CD1c-positive myeloid dendritic cell (primary cell): ENCODE results near the gene KLHL21.
"Not testable (repeated sequence)": the region's sequence is repeated elsewhere in the genome, so short reads cannot be mapped to it uniquely, and the experiment has no call there.

Source experiments
- DNase-seq: peaks from one replicate; pipeline ENCODE4 v3.0.0-alpha.2; 2016; ENCODE audit errors: extremely low spot score

The KLHL21 gene

GRCh38 chr1:6602669-6603237 is at the start of gene KLHL21:
Gene KLHL21 (minus strand): TSS chr1:6602869. CDS start chr1:6602817, 52 bp downstream.
- peak; percentile 95 for DNase-seq

DNA sequence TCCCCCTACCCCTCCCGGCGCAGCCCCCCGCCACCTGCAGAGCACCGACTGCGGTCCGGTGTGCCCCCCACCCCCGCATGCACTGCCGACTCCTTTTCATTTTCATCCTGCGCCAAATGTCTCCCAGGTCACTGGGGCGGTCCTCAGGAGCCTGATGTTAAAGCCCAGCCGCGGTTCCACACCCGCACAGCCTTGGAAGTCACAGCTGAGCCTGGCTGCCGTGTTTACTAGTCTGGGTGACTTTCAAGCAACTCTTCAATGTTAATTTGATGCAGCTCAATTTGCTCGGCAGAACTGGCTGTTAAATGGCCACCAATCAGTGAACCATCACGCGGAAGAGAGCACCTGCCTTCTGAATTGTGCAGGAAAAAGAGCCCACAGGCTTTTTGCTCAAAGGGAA is 49.2 kb upstream of the KLHL21 start:
- DNase-seq = no peak

- DNase-seq = no peak
Measured at GRCh38 chr1:6648556-6648955, 45.9 kb upstream of the KLHL21 start.

DNA sequence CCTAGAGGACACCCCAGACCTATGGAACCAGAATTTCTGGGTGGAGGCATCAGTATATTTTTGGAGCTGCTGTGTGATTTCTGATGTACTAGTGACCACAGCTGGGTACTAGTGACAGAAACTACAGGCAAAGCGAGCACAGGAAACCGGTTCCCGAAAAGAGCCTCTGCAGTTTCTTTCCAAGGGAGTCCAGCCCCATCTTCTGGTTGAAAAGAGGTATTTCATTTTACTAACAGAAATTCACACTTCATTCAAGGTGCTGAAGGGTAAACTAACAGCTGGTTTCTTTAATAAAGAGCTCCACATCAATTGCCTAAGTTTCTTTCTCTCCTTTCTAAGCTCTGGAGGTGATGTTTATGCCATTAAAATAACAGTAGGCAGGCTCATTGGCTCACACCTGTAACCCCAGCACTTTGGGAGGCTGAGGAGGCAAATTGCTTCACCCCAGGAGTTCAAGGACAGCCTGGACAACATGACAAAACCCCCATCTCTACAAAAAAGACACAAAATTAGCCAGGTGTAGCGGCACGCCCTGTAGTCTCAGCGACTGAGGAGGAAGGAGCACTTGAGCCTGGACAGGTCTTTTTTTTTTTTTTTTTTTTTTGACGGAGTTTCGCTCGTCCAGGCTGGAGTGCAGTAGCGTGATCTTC is 44.0 kb upstream of the KLHL21 start:
- peak; percentile 69 for DNase-seq

GRCh38 chr1:6645018-6645417 is 42.3 kb upstream of the KLHL21 start:
- DNase-seq = no peak

GRCh38 chr1:6640867-6641266 is 38.2 kb upstream of the KLHL21 start:
- DNase-seq = not testable (repeated sequence)

DNA sequence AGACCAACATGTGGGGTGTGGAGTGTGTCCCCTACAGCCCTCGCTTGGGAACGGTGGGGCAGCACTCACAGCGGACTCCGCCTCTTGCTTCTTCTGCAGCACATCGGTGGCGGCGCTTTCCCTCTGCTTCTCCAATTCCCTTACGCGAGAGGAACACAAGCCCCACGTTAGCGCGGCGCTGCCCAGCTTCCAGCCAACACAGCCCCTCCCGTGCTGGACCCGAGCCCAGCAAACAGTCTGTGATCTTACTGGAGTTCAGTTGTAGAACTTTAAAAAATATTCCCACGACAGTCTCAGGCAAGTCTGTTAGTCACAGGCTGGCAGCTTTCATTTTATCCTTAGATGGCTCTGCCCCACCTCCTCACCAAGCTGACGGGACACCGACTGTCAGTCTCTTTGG is 35.6 kb upstream of the KLHL21 start:
- DNase-seq = no peak

DNA sequence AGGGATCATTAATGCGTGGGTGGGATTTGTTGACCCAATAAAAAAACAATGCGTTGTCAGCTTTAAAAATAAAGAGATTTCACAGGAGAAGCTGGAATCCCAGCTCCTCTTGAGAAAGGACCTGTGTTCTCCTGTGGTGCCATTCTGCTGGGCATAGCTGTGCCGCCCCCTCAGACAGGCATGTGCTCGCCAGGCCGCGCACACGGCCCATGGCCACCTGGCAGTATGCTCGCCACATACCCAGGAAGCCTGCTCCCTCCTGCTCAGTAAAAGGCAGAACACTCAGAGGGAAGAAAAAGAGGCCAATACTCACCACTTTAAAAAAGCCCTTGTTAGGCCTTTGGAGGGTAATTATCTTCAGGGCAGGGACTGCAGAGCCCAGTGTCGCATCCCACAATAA is 35.1 kb upstream of the KLHL21 start:
- no peak for DNase-seq

GRCh38 chr1:6636778-6637177 is 34.1 kb upstream of the KLHL21 start:
- DNase-seq = not testable (repeated sequence)

- no peak for DNase-seq
Measured at GRCh38 chr1:6635910-6636760, 33.5 kb upstream of the KLHL21 start.

- DNase-seq = no peak
Measured at GRCh38 chr1:6635161-6635909, 32.7 kb upstream of the KLHL21 start.

- DNase-seq = peak; percentile 13
Measured at GRCh38 chr1:6634371-6635052, 31.8 kb upstream of the KLHL21 start.

DNA sequence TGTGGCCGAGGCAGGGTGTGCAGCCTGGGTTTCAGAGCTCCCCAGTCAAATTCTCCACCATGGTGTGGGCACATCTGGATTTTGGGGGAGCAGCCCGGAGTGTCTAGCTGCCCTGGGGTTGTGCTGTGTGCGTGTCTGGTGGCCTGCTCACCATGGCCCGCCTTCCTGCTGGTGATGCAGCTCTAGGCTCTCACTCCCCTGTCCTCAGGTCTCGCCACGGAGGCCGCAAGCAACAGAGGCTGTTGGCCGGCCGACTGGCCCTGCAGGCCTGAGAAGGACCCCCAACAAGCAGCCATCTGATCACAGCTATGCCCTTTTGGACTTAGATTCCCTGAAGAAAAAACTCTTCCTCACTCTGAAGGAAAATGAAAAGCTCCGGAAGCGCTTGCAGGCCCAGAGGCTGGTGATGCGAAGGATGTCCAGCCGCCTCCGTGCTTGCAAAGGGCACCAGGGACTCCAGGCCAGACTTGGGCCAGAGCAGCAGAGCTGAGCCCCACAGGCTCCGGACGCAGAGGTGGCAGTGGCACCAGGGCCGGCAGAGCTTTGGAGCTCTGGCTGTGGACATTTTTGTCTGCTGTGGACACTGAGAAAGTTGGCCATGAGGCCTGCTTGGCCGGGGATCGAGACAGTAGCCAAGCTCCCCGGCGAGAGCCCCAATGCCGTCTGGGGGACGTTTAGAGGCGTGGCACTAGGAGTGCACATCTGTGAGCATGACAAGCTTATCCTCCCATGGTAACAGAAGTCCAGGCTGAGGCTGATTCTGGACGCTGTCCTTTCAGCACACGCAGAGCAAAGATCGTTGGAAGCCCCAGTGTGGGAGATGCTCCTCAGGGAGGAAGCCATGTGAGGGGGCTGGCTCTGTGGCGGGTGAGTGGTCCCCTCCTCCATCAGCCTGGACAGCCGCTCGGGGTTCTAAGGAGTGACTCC is 30.2 kb upstream of the KLHL21 start:
- no peak for DNase-seq

- DNase-seq = no peak
Measured at GRCh38 chr1:6631058-6631457, 28.4 kb upstream of the KLHL21 start.

GRCh38 chr1:6630027-6630426 is 27.4 kb upstream of the KLHL21 start:
- no peak for DNase-seq

- no peak for DNase-seq
Measured at GRCh38 chr1:6628971-6629479, 26.4 kb upstream of the KLHL21 start.

DNA sequence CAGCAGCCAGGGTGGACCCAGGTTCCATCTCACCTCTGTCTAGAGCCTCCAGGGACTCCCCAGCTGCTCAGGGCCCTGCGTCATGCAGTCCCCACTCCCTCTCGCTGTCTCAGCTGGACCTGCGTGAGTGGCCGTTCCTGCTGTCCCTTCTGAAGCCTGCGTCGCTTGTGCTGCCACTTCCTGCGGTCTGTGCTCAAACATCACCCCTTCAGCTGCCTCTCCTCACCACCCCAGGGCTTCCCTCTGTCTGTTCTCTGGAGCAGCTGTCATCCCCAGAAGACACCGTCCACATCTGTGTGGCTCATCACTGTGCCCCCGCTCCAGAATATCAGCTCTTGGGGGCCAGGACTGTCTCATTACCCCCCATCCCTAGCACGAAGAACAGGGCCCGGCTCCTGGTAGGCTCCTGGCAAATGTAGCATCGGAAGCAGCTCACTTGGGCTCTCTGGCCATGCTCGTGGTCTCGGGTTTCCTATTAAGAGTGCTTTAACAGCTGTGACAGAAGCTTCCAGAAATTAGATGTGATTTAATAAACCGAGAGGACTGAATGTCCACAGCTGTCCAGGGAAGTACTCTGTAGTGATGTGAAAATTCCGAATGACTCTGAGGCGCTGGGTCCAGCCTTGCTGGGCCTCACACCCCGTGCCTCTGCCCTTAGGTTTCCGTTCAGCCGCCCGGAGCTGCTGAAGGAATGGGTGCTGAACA is 25.3 kb upstream of the KLHL21 start:
- no peak for DNase-seq

- DNase-seq = no peak
Measured at GRCh38 chr1:6627031-6627430, 24.4 kb upstream of the KLHL21 start.

DNA sequence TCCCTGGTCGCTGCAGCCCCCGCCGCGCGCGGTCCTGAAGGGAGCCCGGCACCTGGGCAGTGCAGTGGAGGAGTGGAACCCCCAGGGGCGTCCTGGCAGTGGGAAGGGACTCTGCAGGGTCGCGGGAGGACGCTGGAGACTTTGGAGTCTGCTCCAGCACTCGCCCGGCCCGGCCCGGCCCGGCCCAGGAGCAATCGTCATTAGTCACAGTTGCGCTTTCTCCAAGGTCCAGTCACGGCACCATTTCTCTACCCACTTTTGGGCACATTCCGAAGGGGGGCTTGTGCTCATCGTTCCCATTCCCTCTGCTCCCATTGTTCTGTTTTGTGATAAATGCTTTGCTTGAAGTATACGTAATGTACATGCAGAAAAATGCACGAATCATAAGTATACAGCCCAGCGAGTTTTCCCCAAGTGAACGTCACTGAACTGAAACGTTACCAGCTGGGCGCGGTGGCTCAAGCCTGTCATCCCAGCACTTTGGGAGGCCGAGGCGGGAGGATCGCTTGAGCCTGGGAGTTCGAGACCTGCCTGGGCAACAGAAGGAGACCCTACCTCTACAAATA is 23.0 kb upstream of the KLHL21 start:
- peak; percentile 3 for DNase-seq
